Subcutaneous adipose tissue (tissue), 4 donors: ENCODE results near the gene ABCC1. TPM values are rescaled to one million over a fixed set of nuclear protein-coding genes. Genes with fewer than 3 reads are reported as not detected.

Experiments
- CTCF ChIP-seq: fragments of 450-650 bp; IDR thresholded peaks from one replicate; pipeline ENCODE4 v1.5.1; 2016; ENCODE audit warnings: low read depth, mild to moderate bottlenecking, control low read depth, antibody characterized with exemption, moderate library complexity
- total RNA-seq, 4 donors: library from RNA; depleted of rRNA; stranded (reverse); fragments of >200 nt; gene quantifications; one replicate each; pipeline ENCODE4 v1.1.0, GENCODE V29; 2016

Gene ABCC1
- total RNA-seq, 4 donors from 2014 or later, result 16.1 to 23.6 (median 22.1) TPM

- no peak for TF ChIP-seq CTCF
Measured at GRCh38 chr16:16005721-16006120, 56.3 kb downstream of the ABCC1 start.

GRCh38 chr16:16006650-16007049, 57.2 kb downstream of the ABCC1 start:
- no peak for TF ChIP-seq CTCF

GRCh38 chr16:16007743-16008111, 58.3 kb downstream of the ABCC1 start:
- no peak for TF ChIP-seq CTCF

GRCh38 chr16:16008666-16009065, 59.2 kb downstream of the ABCC1 start:
- no peak for TF ChIP-seq CTCF

GRCh38 chr16:16009401-16009800, 60.0 kb downstream of the ABCC1 start:
- no peak for TF ChIP-seq CTCF

GRCh38 chr16:16010194-16010593, 60.8 kb downstream of the ABCC1 start:
- no peak for TF ChIP-seq CTCF

GRCh38 chr16:16012144-16012543, 62.7 kb downstream of the ABCC1 start:
- no peak for TF ChIP-seq CTCF
